HG02642 (cell line): ENCODE data around the gene CYTH1.

Experiments used
- ATAC-seq: cut with Tn5 transposase; IDR thresholded peaks from one replicate; pipeline ENCODE4 v1.9.1; 2021; ENCODE audit warnings: mild to moderate bottlenecking; ENCODE audit not compliant: unreplicated experiment, poor library complexity

Gene CYTH1

DNA sequence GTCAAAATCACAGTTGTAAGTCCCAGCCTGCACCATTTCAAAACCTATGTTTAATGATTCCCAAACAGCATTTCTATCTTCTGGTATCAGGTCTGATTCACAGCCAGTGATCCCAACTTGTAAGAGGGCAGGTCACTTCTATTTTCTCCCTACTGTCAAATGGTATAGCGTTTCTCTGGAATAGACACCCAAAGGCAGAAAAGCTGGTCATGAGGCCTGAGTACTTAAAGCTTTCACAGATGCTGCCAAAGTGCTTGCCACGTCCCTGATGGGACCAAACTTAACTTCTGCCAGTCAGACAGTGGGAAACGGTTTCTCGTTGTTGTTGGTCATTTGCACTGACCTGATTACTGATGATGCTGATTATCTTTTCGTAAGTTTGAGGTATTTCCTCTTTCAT lies 43.4 kb downstream of the CYTH1 start:
- no peak for ATAC-seq

GRCh38 chr17:78738278-78738677 lies 43.8 kb downstream of the CYTH1 start:
- no peak for ATAC-seq

- no peak for ATAC-seq
Measured at GRCh38 chr17:78737332-78737731, 44.7 kb downstream of the CYTH1 start.

DNA sequence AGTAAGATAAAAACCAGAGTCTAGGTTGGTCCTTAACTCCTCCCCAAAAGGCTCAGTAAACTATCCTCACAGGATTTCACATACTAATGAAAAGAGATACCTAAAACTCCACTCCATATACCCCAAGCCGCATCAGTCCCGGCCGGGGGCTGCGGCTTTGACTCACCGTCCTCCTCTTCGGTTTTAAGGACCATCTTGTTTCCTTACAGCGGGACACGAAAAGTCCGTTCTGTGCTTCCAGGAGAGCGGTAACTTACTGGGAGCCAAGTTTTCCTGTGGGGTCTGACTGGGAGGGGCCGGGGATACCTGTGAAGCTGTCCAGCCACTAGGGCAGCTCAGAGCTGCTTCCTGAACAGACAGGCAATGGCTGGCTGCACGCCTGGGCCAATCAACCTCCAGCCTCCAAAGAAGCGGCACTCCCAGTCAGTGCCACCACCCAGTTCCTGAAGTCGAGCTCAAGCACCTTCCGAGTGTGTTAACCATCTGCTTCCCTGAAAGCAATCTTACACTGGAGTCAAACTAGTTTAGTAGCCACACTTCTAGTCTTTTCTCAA lies 45.5 kb downstream of the CYTH1 start:
- peak; percentile 63 for ATAC-seq

DNA sequence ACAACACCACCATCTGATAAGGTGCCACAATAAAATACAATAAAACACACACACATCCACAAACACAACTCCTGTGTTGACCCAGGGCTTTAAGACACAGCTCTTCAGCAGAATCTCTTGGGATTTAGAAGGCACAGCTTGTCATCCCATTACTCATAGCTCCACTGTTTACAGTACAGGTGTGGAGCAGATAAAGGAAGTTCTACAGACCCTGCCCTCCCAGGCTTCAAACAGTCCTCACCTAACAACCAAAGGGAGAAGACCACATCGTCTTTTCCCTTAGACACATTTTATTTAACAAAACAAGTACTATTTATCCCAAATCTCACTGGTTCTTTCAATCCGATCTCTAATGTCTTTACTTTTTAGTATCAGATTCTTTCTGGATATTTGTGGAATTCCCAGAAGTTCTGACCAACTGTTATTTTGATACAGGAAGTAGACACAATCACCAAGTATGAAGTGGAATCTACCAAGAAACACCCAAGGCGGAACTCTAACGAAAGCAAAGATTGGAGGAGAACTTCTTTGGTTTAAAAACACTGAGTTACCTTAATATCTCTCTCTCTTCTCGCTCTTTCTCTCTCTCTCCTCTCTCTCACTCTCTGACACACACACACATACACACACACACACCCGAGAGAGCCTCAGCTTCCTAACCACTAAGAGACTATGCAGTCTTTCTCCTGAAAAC lies 46.1 kb downstream of the CYTH1 start:
- ATAC-seq = peak; percentile 5

DNA sequence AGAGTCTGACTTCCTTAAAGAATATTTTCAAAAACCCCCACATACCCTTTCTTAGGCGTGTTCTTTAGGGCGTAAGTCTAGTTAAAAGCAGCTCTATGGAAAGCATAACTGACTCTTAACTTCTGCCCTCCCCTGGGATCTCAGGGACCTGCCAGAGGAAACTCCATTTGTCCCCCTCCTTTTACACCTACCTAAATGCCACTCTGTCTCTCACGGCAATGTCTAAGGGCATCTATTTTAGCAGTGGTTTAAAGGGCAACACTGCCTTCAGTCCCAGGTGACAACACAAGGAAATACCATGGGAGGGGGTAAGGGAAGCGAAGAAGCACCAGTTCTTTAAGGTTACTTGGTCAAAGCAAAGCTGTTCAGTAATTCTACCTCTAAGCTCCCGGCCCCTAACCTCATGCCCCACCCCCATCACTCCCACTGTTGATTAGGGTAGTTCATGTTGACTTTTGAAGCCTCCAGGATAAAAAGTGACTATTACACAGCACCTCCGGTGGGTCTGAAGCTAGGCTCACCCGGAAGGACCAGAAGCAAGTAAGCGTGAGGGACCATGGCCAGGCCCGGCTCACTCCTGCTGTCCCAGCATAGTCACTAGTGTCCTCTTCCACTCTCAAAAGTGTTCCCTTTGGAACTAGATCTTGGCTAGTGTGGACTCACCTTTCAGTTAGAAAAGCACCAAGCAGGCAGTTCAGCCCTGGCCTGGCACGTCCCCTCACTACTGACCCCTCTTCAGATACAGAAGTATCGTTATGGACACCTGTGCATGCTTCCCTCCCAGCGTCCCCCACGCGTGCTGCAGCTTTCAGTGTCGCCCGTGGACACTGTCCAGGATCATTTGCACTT lies 47.1 kb downstream of the CYTH1 start:
- ATAC-seq = no peak

GRCh38 chr17:78732354-78732753 lies 49.7 kb downstream of the CYTH1 start:
- ATAC-seq = no peak

DNA sequence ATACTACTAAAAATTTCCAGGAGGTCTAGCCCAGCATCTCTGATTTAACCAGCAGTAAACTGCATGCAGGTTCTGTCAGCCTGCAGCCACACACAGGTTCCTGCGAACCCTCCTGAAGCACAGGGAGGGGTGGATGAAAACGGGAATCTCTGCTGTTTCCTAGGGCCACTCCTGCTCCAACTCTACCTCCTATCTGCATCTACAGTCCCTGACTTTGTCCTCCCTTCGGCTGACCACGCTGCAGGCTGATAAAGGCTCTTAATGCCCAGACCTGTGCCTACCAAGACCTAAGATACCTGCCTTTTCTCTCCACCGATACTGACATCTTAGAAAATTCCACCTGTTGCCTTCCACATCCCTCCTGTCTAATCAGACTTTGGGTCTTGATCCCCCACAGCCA lies 50.2 kb downstream of the CYTH1 start:
- no peak for ATAC-seq

DNA sequence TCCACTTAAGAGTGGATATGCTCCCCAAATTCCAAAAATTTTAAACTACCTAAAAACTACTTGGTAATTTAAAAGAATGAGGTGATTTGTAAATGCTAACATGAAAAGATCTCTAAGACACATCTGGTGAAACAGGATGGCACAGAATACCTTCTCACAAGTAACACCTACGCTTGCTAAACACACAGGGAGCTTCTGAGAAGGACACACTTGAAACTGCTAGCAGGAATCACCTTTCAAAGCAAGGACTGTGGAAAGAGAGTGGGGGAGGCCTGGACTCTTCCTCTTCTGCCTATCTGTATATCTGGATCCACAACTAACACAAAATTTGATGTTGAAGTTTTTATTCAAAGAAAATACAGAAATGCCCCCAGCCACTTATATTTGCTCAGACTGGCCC lies 52.4 kb downstream of the CYTH1 start:
- no peak for ATAC-seq

- no peak for ATAC-seq
Measured at GRCh38 chr17:78728495-78728894, 53.6 kb downstream of the CYTH1 start.

DNA sequence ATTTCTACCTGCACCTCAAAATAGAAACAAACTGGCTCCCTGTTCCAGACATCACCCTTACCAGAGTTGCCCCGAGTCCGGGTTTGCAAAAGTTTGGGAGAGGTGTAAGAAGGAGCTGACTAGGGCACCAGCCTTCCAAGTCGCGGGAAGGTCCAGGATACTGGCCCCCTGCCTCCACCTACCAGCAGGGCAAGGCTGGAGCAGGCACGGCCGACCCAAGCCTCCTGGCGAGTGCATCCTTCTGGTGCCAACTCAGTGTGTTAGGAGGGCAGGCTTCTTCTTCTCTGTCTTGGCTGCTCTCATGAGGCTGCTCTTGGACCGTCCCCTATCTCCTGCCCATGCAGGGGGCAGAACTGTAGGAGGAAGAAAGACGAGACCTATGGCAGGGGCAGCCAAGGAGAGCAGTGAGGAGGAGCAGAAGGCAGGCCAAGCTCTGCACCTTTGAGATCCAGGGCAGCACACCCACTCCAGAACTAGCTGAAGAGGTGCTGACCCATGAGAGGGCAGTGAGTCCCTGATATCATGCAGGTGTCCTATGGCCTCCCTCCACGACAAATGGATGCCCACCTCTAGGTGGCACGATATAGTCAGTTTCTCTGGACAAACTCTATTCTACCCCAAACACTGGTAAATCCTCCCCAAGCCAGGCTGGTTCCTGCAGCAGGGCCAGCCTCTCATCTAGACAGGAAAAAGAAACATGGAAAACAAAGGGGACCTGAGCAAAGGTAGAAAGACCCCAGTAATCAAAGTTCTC lies 54.4 kb downstream of the CYTH1 start:
- ATAC-seq = no peak

- no peak for ATAC-seq
Measured at GRCh38 chr17:78727057-78727456, 55.0 kb downstream of the CYTH1 start.

DNA sequence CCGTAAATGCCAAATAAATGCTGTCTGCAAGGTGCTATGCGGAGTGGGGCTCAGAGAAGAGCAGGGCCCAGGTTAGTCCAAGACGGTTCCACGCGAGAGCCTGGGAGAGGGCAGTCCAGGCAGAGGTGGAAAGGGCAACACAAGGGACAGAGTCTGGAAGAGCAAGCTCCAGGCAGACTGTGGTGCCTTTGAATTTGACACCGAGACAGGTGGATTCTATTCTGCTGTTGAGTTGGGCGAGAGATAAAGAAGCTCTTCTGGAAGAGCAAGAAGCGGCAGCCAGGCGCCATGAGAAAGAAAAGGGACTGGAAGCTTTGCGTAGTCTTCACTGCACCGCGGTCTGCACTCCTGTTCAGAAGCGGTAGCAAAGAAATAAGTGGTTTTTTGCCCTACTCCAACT lies 55.6 kb downstream of the CYTH1 start:
- ATAC-seq = no peak

GRCh38 chr17:78725448-78726021 lies 56.5 kb downstream of the CYTH1 start:
- ATAC-seq = peak; percentile 46

DNA sequence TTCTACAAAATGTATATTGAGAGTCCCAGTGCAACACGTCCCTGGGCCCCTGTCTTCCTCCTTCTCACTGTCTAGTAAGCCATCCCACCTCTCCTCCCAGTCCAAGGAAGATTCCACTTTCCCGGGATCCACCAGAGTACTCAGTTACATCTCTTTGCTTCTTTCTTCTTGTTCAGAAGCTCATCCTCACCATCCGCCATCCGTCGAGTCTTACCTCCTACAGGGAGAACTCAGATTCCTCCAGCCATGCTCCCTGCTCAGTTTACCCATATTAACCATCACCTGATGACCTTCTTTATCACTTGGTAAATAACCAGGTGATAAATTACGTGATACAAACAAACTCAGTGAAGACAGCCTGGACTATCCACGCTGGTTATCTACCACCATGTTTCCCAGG lies 57.1 kb downstream of the CYTH1 start:
- no peak for ATAC-seq

- ATAC-seq = no peak
Measured at GRCh38 chr17:78724544-78724943, 57.5 kb downstream of the CYTH1 start.

DNA sequence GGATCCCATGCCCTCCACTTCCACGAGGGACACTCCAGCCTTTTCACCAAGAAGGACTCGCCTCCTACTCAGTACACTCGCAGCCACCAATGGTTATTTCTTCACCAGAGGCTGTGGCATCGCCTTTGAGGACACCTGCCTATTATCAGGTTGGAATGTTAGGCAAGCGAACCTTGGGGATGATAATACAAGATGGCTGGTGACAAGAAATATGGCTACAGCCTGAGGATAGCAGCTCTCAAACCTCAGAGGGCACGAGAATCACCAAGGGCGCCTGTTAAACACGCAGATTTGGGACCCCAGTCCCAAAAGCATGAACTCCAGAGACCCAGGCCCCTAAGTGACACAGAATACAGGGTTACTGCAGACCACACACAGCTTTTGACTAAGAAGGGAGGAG lies 58.1 kb downstream of the CYTH1 start:
- no peak for ATAC-seq

DNA sequence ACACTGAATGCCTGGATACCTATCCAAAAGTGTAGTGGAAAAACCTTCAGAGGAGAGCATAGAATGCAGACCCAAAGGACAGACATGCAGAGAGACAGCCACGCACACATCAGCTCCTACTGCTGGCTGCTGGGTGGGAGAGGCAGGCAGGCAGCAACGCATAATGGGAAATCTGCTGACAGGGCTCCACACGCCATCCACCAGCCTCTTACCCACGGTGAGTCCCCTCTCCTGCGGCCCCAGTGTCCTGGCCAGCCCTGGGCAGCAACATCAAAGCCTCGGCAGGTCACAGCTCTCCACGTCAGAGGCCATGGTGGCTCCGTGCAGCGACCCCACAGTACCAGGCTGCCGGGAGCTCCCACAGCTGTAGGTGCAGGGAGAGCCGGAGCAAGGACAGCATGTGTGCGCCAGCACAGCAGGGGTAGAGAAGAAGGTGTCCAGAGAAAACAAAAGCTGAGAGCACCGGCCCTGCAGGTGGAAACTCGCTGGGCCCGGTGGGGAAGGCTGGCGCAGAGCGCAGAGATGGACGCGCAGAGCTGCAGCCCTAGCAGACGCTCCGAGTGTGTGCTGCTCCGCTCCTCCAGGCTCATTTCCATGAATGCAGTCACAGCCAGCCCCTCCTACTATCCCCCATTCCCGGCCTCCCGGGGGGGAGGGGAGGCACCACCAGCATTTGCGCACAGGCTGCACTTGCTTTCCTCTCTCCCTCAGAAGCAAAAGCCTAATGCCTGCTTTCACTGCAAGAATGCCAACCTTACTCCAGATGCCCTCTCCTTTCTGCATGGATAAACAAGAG lies 58.9 kb downstream of the CYTH1 start:
- ATAC-seq = no peak

- peak; percentile 32 for ATAC-seq
Measured at GRCh38 chr17:78722246-78722761, 59.8 kb downstream of the CYTH1 start.
